Measurements from ENCODE around the gene ADAM19.

ADAM19 gene

GRCh38 chr5:157486861-157487260 lies 88.7 kb downstream of the ADAM19 start:
- in situ Hi-C loops (cut with HindIII; ENCODE audit: low sequenced_read_pairs) = loop anchor here (25.0 kb wide), 1 partner anchor 150 kb away; a partner anchor contains a TSS

DNA sequence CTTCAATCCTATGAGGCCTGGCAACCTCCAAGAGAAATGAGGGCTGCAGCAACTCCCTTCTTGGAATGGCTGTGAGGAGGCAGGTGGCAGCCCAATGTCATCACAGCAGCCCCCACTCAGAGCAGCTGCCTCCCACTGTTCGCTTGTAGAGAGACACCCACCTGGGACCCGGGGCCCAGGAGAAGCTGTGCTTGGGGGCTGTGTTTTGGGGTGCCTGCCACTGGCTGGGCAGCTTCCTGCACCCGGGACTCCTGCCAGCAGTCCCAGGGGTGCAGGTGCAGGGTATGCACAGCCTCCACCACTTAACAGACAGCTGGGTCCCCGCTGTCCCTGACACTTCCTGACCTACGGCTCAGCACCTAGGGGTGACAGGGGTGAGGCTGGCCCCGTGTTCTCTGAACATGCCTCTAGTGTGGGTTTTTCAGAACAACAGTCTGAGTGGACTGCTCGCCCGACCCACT lies 89.3 kb downstream of the ADAM19 start:
- in situ Hi-C loops (cut with HindIII; ENCODE audit: low sequenced_read_pairs) = loop anchor here (25.0 kb wide), 1 partner anchor 149 kb away; a partner anchor contains a TSS

GRCh38 chr5:157485811-157486210 lies 89.8 kb downstream of the ADAM19 start:
- in situ Hi-C loops (cut with HindIII; ENCODE audit: low sequenced_read_pairs) = loop anchor here (25.0 kb wide), 1 partner anchor 149 kb away; a partner anchor contains a TSS

DNA sequence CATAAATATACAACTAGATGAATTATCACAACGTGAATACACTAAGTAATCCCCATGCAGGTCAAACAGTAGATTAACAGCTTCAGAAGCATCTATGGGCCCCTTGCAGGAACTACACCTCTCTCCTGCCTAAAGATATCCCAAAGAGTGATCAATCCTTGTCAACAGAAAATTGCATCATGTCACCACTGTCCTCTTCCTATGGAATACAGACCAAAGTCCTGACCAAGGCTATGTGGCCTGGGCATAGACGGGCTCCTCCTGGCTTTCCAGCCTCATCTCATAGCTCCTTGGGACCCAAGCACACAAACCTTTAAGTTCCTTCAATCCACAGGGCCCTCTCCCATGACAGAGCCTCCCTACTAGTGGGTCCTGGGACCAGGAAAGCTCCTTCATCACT lies 90.2 kb downstream of the ADAM19 start:
- in situ Hi-C loops (cut with HindIII; ENCODE audit: low sequenced_read_pairs) = loop anchor here (25.0 kb wide), 1 partner anchor 148 kb away; a partner anchor contains a TSS

DNA sequence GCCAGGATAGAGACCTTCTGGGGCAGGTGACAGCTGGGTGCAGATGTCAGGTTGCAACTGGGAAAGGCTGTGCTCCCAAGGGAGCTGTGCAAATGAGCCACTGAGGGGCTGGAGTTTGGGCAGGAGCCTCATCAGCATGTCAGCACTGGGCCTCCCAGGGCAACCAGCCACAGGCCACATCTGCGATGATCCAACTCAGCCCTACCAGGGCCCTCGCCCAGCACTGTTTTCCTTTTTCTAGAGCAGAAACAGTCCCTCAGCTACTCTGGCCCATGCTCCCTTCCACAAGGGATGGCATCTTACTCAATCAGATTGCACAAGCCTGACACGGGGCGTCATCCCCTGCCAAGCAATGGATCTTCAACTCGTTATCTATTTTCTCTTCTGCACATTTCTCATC lies 90.8 kb downstream of the ADAM19 start:
- in situ Hi-C loops (cut with HindIII; ENCODE audit: low sequenced_read_pairs) = loop anchor here (25.0 kb wide), 1 partner anchor 147 kb away; a partner anchor contains a TSS

GRCh38 chr5:157482702-157483101 lies 92.9 kb downstream of the ADAM19 start:
- in situ Hi-C loops (cut with HindIII; ENCODE audit: low sequenced_read_pairs) = loop anchor here (25.0 kb wide), 1 partner anchor 145 kb away; a partner anchor contains a TSS

DNA sequence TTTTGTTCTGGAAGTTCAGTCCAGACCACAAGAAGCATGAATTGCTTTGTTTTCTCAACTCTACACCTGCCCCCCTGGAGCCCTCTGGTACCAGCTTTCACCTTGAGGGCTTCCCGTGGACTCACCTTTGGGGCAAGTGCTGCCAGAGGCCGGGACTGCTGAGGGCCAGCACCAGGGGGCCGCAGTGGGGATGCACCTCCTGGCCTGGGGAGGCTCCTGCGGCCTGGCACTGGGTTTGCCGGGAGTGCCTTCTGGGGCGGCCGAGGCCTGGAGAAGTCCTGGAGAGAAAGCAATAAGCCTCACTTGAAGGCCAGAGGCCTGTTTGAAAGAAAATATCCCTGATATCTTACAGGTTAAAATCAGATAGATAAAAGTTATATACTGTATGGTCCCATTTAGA lies 93.9 kb downstream of the ADAM19 start:
- in situ Hi-C loops (cut with HindIII; ENCODE audit: low sequenced_read_pairs) = loop anchor here (25.0 kb wide), 1 partner anchor 144 kb away; a partner anchor contains a TSS

DNA sequence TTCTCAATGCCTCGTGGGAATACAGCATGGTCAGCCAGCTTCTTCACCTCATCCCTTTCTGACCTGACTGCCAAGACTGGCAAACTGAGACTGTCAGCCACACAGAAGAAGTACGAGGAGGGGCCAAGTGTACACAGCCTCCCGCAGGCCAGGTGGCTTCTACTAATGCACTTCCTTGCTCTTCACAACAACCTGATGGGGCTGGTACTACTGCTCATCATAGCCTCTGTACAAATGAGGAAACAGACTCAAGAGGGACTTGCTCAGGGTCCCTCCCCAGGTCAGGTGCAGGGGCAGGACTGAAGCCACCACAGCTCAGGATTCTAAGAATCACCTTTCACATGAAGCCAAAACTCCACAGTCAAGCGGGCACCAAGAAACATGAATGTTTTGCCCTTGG lies 94.3 kb downstream of the ADAM19 start:
- in situ Hi-C loops (cut with HindIII; ENCODE audit: low sequenced_read_pairs) = loop anchor here (25.0 kb wide), 1 partner anchor 144 kb away; a partner anchor contains a TSS

GRCh38 chr5:157479612-157480510 lies 95.7 kb downstream of the ADAM19 start:
- in situ Hi-C loops (cut with HindIII; ENCODE audit: low sequenced_read_pairs) = loop anchor here (25.0 kb wide), 1 partner anchor 143 kb away; a partner anchor contains a TSS

DNA sequence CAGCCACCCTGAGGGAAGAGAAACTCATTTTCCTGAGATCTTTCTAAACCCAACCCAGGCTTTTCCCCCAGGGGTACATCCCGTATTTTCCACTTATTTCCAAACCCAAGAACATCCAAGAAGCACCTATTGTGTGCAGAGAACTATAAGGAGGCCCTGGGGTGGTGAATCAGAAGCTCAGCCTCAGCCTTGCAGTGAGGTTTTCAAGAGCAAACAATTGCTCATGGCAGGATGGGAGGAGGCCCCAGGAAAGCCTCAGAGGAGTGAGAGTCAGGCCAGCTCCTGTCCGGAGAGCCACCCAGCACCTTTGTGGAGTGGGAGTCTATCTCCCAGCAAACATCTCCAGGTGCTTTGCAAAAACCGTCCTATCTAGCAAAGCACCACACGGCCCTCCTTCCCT lies 96.4 kb downstream of the ADAM19 start:
- in situ Hi-C loops (cut with HindIII; ENCODE audit: low sequenced_read_pairs) = loop anchor here (25.0 kb wide), 1 partner anchor 142 kb away; a partner anchor contains a TSS

- in situ Hi-C loops (cut with HindIII; ENCODE audit: low sequenced_read_pairs) = loop anchor here (25.0 kb wide), 1 partner anchor 141 kb away; a partner anchor contains a TSS
These were observed 96.8 kb downstream of the ADAM19 start for GRCh38 chr5:157478726-157479125.

DNA sequence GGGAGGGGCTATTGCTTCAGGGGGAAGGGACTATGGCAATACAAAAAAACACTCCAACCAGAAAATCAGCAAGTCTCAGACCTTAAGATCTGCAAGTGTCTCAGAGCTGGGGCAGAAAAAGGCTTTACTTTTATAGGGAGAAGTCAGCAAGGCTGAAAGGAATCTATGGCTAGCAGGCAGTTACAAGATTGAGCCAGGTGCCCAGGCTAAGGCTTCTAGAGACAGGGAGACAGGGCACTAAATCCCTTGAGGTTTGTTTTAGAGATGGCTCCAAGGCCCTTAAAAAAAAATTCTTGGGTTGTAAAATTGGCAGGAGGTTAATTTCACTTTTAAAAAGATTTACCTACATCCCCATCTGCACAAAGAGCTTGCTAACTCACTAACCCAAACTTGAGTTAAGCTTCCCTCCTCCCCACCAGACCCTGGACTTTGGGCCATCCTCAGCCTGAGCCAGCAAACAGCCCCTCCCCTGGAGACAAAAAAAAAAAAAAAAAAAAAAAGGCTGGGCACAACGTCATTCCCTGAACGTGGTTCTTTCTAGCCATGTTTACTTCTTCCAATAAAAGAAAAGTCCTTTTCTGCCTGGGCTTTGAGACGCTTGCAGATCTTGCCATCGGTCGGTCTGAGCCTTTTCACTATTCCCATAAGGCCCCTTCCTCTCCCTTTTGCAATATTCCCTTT lies 97.6 kb downstream of the ADAM19 start:
- in situ Hi-C loops (cut with HindIII; ENCODE audit: low sequenced_read_pairs) = loop anchor here (25.0 kb wide), 1 partner anchor 141 kb away; a partner anchor contains a TSS

GRCh38 chr5:157476702-157477408 lies 98.7 kb downstream of the ADAM19 start:
- in situ Hi-C loops (cut with HindIII; ENCODE audit: low sequenced_read_pairs) = loop anchor here (25.0 kb wide), 1 partner anchor 140 kb away; a partner anchor contains a TSS

- in situ Hi-C loops (cut with HindIII; ENCODE audit: low sequenced_read_pairs) = loop anchor here (25.0 kb wide), 1 partner anchor 138 kb away; a partner anchor contains a TSS
These were observed 100.1 kb downstream of the ADAM19 start for GRCh38 chr5:157475432-157475831.

- in situ Hi-C loops (cut with HindIII; ENCODE audit: low sequenced_read_pairs) = no loop called here
These were observed 101.9 kb downstream of the ADAM19 start for GRCh38 chr5:157473383-157474320.

DNA sequence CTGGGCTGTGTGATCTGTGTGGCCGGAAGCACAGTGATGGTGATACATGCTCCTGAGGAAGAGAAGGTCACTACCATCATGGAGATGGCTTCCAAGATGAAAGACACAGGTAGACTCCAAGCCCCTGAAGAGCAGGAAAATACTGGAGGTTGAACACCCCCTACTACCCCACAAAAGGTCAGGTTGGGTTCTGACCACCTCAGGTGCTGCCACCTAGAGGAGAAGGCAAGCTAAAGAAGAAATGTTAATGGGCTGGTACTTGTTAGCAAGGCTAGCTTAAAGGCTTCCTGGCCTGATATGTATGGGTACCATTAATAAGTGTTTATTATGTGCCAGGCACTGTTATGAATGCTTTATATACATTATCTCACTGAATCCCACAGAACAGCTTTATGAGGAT lies 103.9 kb downstream of the ADAM19 start:
- in situ Hi-C loops (cut with HindIII; ENCODE audit: low sequenced_read_pairs) = no loop called here

GRCh38 chr5:157470631-157471030 lies 104.9 kb downstream of the ADAM19 start:
- in situ Hi-C loops (cut with HindIII; ENCODE audit: low sequenced_read_pairs) = no loop called here

DNA sequence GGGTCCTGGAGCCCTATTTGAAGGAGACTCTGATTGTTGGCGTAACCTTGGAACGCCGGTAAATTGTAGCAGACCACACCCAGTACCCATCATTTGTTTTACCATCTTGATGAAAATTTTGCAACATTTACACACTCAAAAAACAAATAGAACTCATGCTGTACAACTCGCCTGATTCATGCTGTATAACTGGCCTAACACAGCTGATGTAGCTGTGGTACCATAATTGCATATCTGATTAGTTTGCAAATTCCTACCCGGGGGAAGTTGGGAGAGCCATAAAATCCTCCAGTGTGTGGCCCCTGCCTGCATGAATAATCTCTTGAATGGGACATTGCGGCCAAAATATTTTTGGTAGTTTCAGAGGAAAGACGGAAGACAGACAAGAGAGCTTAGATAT lies 105.9 kb downstream of the ADAM19 start:
- in situ Hi-C loops (cut with HindIII; ENCODE audit: low sequenced_read_pairs) = no loop called here

- in situ Hi-C loops (cut with HindIII; ENCODE audit: low sequenced_read_pairs) = no loop called here
These were observed 106.5 kb downstream of the ADAM19 start for GRCh38 chr5:157469073-157469472.

Data from DLD1 (cell line).